Lower lobe of right lung (tissue), 2 donors: Measurements from ENCODE around the gene MED13L. TPM values are rescaled to one million over a fixed set of nuclear protein-coding genes. Genes with fewer than 3 reads are reported as not detected.

ENCODE experiments used
- ATAC-seq, 2 donors: fragments of 200-7000 bp; cut with Tn5 transposase; one replicate each; pipeline ENCODE4 v1.9.1; 2020 to 2022; ENCODE audit warnings: mild to moderate bottlenecking in 2 of 2, moderate library complexity in 2 of 2
- DNase-seq: peaks from one replicate; pipeline ENCODE4 v3.0.0-alpha.2; 2020
- H3K27ac ChIP-seq: fragments of 200-600 bp; one replicate; pipeline ENCODE4 v1.8.0; 2022
- H3K27me3 ChIP-seq: fragments of 200-600 bp; one replicate; pipeline ENCODE4 v1.8.0; 2022; ENCODE audit warnings: low read depth
- H3K36me3 ChIP-seq: fragments of 200-600 bp; one replicate; pipeline ENCODE4 v1.8.0; 2022; ENCODE audit warnings: mild to moderate bottlenecking
- H3K4me1 ChIP-seq: fragments of 200-600 bp; one replicate; pipeline ENCODE4 v1.8.0; 2022
- H3K4me3 ChIP-seq: fragments of 200-600 bp; one replicate; pipeline ENCODE4 v1.8.0; 2022; ENCODE audit warnings: mild to moderate bottlenecking
- H3K9me3 ChIP-seq: fragments of 200-600 bp; one replicate; pipeline ENCODE4 v1.8.0; 2022
- CTCF ChIP-seq: fragments of 200-600 bp; IDR thresholded peaks from one replicate; pipeline ENCODE4 v1.8.0; 2022; ENCODE audit warnings: antibody characterized with exemption, mild to moderate bottlenecking
- intact Hi-C: fragments of 100-400 bp; cut with DNase I; formaldehyde crosslinking; loops from one replicate; pipeline ENCODE4 v1.11.0; 2022
- total RNA-seq: library from RNA; stranded (reverse); fragmentation: NEBNext Ultra II Directional; extraction: Animal tissue kit (Norgen Biotek cat#: 25700); gene quantifications from one replicate; pipeline ENCODE4 v1.2.1, GENCODE V29; 2021
- donor health status: DM: no; HTN: yes; CAD: no; lungs with severe emphysema.

MED13L gene
- total RNA-seq, 1 donor from 2014 or later = 148 TPM

GRCh38 chr12:116060764-116061163 is 216.7 kb downstream of the MED13L start:
- Histone ChIP-seq H3K4me1 (peaks cover 32% of the 10 kb centered on the region), H3K27me3 (no peaks in the 10 kb centered on the region), H3K9me3 (no peaks in the 10 kb centered on the region), H3K27ac (no peak overlapping the region), H3K36me3 (no peaks in the 10 kb centered on the region), H3K4me3 (no peak overlapping the region)
- DNase-seq = no peak
- intact Hi-C loops = no loop called here
- peak; percentile 30 to 58 for ATAC-seq
- no peak for TF ChIP-seq CTCF

GRCh38 chr12:116059904-116060303 is 217.6 kb downstream of the MED13L start:
- Histone ChIP-seq H3K36me3 (no peaks in the 10 kb centered on the region), H3K9me3 (no peaks in the 10 kb centered on the region), H3K27me3 (no peaks in the 10 kb centered on the region), H3K4me3 (no peak overlapping the region), H3K27ac (no peak overlapping the region), H3K4me1 (peaks cover 26% of the 10 kb centered on the region)
- ATAC-seq (peak in 1 of 2 donors; percentile 61), DNase-seq (no peak)
- intact Hi-C loops = no loop called here
- TF ChIP-seq CTCF = no peak

GRCh38 chr12:116058574-116058973 is 218.9 kb downstream of the MED13L start:
- H3K36me3 ChIP-seq = no peaks in the 10 kb centered on the region
- ATAC-seq (no peak), DNase-seq (no peak)
- H3K9me3 ChIP-seq = no peaks in the 10 kb centered on the region
- H3K27me3 ChIP-seq = no peaks in the 10 kb centered on the region
- TF ChIP-seq CTCF = no peak
- intact Hi-C loops = no loop called here
- H3K4me3 ChIP-seq = no peak overlapping the region
- H3K27ac ChIP-seq = no peak overlapping the region
- peaks cover 33% of the 10 kb centered on the region for H3K4me1 ChIP-seq

- TF ChIP-seq CTCF = no peak
- H3K4me3 ChIP-seq = no peak overlapping the region
- ATAC-seq = no peak
- no peak for DNase-seq
- intact Hi-C loops = no loop called here
- no peak overlapping the region for H3K27ac ChIP-seq
- H3K36me3 ChIP-seq = no peaks in the 10 kb centered on the region
- H3K4me1 ChIP-seq = peaks cover 39% of the 10 kb centered on the region
- H3K9me3 ChIP-seq = no peaks in the 10 kb centered on the region
- no peaks in the 10 kb centered on the region for H3K27me3 ChIP-seq
These were observed 220.1 kb downstream of the MED13L start for GRCh38 chr12:116057356-116057755.

GRCh38 chr12:116055895-116056607 is 221.4 kb downstream of the MED13L start:
- intact Hi-C loops = no loop called here
- Histone ChIP-seq H3K4me1 (peaks cover 36% of the 10 kb centered on the region), H3K9me3 (no peaks in the 10 kb centered on the region), H3K36me3 (no peaks in the 10 kb centered on the region), H3K27me3 (no peaks in the 10 kb centered on the region), H3K27ac (no peak overlapping the region), H3K4me3 (no peak overlapping the region)
- no peak for TF ChIP-seq CTCF
- ATAC-seq = no peak
- DNase-seq = no peak
